PC-9 (cell line): Measurements from ENCODE around the gene RAB11FIP2. TPM values are rescaled to one million over a fixed set of nuclear protein-coding genes. Genes with fewer than 3 reads are reported as not detected.

Experiments
- BruUV-seq: library from RNA; stranded (reverse); fragments of 400-500 nt; replicated peaks from 2 replicates; lab custom pipeline; 2021; lab: Mats Ljungman, UMichigan
- CTCF ChIA-PET: fragments of 300-600 bp; sonication (Branson Sonifier 250); formaldehyde crosslinking; loops from one replicate; lab custom pipeline; 2022; ENCODE audit warnings: antibody characterized with exemption; lab: Charles Lee
- POLR2A ChIA-PET: fragments of 300-600 bp; sonication (Branson Sonifier 250); formaldehyde crosslinking; loops from one replicate; lab custom pipeline; 2022; ENCODE audit warnings: antibody characterized with exemption; ENCODE audit not compliant: unreplicated experiment; lab: Charles Lee
- DNase-seq, 2 experiments: peaks; one replicate each; pipeline versions ENCODE4 v3.0.0 to v3.0.0-alpha.2; 2015 to 2022; ENCODE audit warnings: mixed read lengths in 1 of 2
- H2AFZ ChIP-seq: fragments of 200-600 bp; sonication (generic); 2 replicates; pipeline ENCODE4 v1.8.1; 2017; ENCODE audit warnings: antibody characterized with exemption
- H3F3A ChIP-seq: fragments of 200-600 bp; sonication (generic); 2 replicates; pipeline ENCODE4 v1.8.1; 2017; ENCODE audit warnings: antibody characterized with exemption, mild to moderate bottlenecking, low read depth; ENCODE audit not compliant: insufficient read depth
- H3K27ac ChIP-seq: fragments of 200-600 bp; sonication (generic); 2 replicates; pipeline ENCODE4 v1.6.1; 2016; ENCODE audit warnings: mixed run types
- H3K27me3 ChIP-seq: fragments of 200-600 bp; sonication (generic); 2 replicates; pipeline ENCODE4 v1.6.1; 2016; ENCODE audit warnings: low read depth, mixed run types; ENCODE audit not compliant: insufficient read depth
- H3K36me3 ChIP-seq: fragments of 200-600 bp; sonication (generic); 2 replicates; pipeline ENCODE4 v1.6.1; 2016; ENCODE audit warnings: low read depth, mixed run types
- H3K4me1 ChIP-seq: fragments of 200-600 bp; sonication (generic); replicated peaks from 2 replicates; pipeline ENCODE4 v1.6.1; 2016; ENCODE audit warnings: mixed run types; ENCODE audit not compliant: insufficient read depth
- H3K4me2 ChIP-seq: fragments of 200-600 bp; sonication (generic); 2 replicates; pipeline ENCODE4 v1.6.1; 2017; ENCODE audit warnings: mixed run types
- H3K4me3 ChIP-seq: fragments of 200-600 bp; sonication (generic); 2 replicates; pipeline ENCODE4 v1.6.1; 2016; ENCODE audit warnings: mixed run types
- H3K79me2 ChIP-seq: fragments of 200-600 bp; sonication (generic); 2 replicates; pipeline ENCODE4 v1.6.1; 2017; ENCODE audit warnings: low read depth, mixed run types
- H3K9me2 ChIP-seq: fragments of 200-600 bp; sonication (generic); 2 replicates; pipeline ENCODE4 v1.8.1; 2017; ENCODE audit warnings: mild to moderate bottlenecking; ENCODE audit not compliant: insufficient read depth
- H3K9me3 ChIP-seq: fragments of 200-600 bp; sonication (generic); 2 replicates; pipeline ENCODE4 v1.8.1; 2016; ENCODE audit warnings: low read depth; ENCODE audit not compliant: insufficient read depth
- H4K20me1 ChIP-seq: fragments of 200-600 bp; sonication (generic); 2 replicates; pipeline ENCODE4 v1.8.1; 2017; ENCODE audit not compliant: insufficient read depth
- CTCF ChIP-seq: fragments of 200-600 bp; sonication (generic); conservative IDR thresholded peaks from 2 replicates; pipeline ENCODE4 v1.6.1; 2017; ENCODE audit warnings: mixed run types, antibody characterized with exemption, mild to moderate bottlenecking, moderate library complexity
- EZH2 ChIP-seq: fragments of 200-600 bp; sonication (generic); IDR thresholded peaks from 2 replicates; pipeline ENCODE4 v1.8.0; 2017; ENCODE audit warnings: antibody characterized with exemption, low read depth
- intact Hi-C: fragments of 100-400 bp; cut with micrococcal nuclease; formaldehyde crosslinking; loops from one replicate; pipeline ENCODE4 v1.10.0; 2022; ENCODE audit not compliant: unreplicated experiment
- total RNA-seq: library from RNA; stranded (reverse); gene quantifications from 2 replicates; pipeline ENCODE4 v1.2.3, GENCODE V29; 2021

The RAB11FIP2 gene
- total RNA-seq, 1 experiment from 2014 or later: 6.0 TPM

DNA sequence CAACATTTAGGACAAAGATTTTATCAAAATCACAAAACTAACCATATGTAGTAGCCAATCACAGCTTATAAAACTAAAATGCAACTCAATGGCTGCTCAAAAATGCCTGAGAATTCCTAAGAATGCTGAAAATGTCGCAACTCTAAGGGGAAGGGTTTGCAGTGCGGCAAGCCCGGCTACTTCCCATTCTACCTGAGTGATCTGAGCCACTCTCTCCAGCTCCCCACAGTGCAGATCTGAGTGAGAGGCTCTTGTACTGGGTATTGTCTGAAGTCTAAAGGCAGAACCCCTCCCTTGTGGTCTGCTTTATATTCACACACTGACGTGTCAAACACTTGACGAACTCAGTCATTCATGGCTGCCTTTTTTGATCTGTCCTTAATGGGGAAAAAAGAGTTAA, 28.9 kb downstream of the RAB11FIP2 start:
- no peaks in the 10 kb centered on the region for H3F3A ChIP-seq
- no peak overlapping the region for H3K4me2 ChIP-seq
- no peaks in the 10 kb centered on the region for H3K79me2 ChIP-seq
- no peak overlapping the region for H2AFZ ChIP-seq
- intact Hi-C loops: no loop called here
- no peaks in the 10 kb centered on the region for H4K20me1 ChIP-seq
- H3K4me3 ChIP-seq: no peak overlapping the region
- no TSS peak for BruUV-seq
- TF ChIP-seq CTCF: no peak
- TF ChIP-seq EZH2: no peak
- POLR2A ChIA-PET: no interaction called here
- no peaks in the 10 kb centered on the region for H3K36me3 ChIP-seq
- no peaks in the 10 kb centered on the region for H3K9me2 ChIP-seq
- no peaks in the 10 kb centered on the region for H3K9me3 ChIP-seq
- H3K27ac ChIP-seq: no peak overlapping the region
- no peaks in the 10 kb centered on the region for H3K4me1 ChIP-seq
- CTCF ChIA-PET: no interaction called here
- no peaks in the 10 kb centered on the region for H3K27me3 ChIP-seq
- no peak for DNase-seq

- intact Hi-C loops: no loop called here
- no peak for TF ChIP-seq CTCF
- TF ChIP-seq EZH2: no peak
- H3K9me2 ChIP-seq: no peaks in the 10 kb centered on the region
- no peaks in the 10 kb centered on the region for H4K20me1 ChIP-seq
- no peak overlapping the region for H2AFZ ChIP-seq
- no TSS peak for BruUV-seq
- POLR2A ChIA-PET: no interaction called here
- no peak overlapping the region for H3K4me3 ChIP-seq
- CTCF ChIA-PET: no interaction called here
- no peaks in the 10 kb centered on the region for H3F3A ChIP-seq
- no peak for DNase-seq
- H3K79me2 ChIP-seq: no peaks in the 10 kb centered on the region
- H3K4me2 ChIP-seq: no peak overlapping the region
- no peaks in the 10 kb centered on the region for H3K9me3 ChIP-seq
- H3K36me3 ChIP-seq: no peaks in the 10 kb centered on the region
- H3K4me1 ChIP-seq: no peaks in the 10 kb centered on the region
- no peaks in the 10 kb centered on the region for H3K27me3 ChIP-seq
- no peak overlapping the region for H3K27ac ChIP-seq
These were observed 29.5 kb downstream of the RAB11FIP2 start for GRCh38 chr10:118017071-118017740.

GRCh38 chr10:118012952-118013525, 33.7 kb downstream of the RAB11FIP2 start:
- Histone ChIP-seq H3F3A (no peaks in the 10 kb centered on the region), H3K4me2 (no peak overlapping the region), H3K36me3 (no peaks in the 10 kb centered on the region), H3K9me3 (no peaks in the 10 kb centered on the region), H3K27me3 (no peaks in the 10 kb centered on the region), H3K9me2 (no peaks in the 10 kb centered on the region), H4K20me1 (no peaks in the 10 kb centered on the region), H2AFZ (no peak overlapping the region), H3K4me3 (no peak overlapping the region), H3K27ac (no peak overlapping the region), H3K4me1 (no peaks in the 10 kb centered on the region), H3K79me2 (no peaks in the 10 kb centered on the region)
- BruUV-seq: no TSS peak
- POLR2A ChIA-PET: no interaction called here
- DNase-seq: no peak
- CTCF ChIA-PET: no interaction called here
- intact Hi-C loops: no loop called here
- TF ChIP-seq EZH2 (no peak), CTCF (no peak)
